Breast epithelium (tissue), 3 donors: ENCODE data around the gene ADD3.

Source experiments
- CTCF ChIP-seq, 3 donors: fragments of 450-650 bp; IDR thresholded peaks; one replicate each; pipeline ENCODE4 v1.5.1; 2016 to 2017; ENCODE audit warnings: antibody characterized with exemption in 3 of 3, mild to moderate bottlenecking in 3 of 3, moderate library complexity in 3 of 3
- POLR2A ChIP-seq: fragments of 450-650 bp; IDR thresholded peaks from one replicate; pipeline ENCODE4 v1.6.1; 2016; ENCODE audit warnings: antibody characterized with exemption, mild to moderate bottlenecking, moderate library complexity

GRCh38 chr10:110163192-110163773 is 155.5 kb downstream of the ADD3 start:
- no peak for TF ChIP-seq CTCF (IDR thresholded peaks at IDR 0.05)
- no peak for TF ChIP-seq POLR2A
